Eye (tissue), 1 donor: ENCODE data around the gene VAMP8.
"Not testable (repeated sequence)": the region's sequence is repeated elsewhere in the genome, so short reads cannot be mapped to it uniquely, and the experiment has no call there.

Experiments
- DNase-seq: peaks from one replicate; pipeline ENCODE4 v3.0.0-alpha.2; 2015

VAMP8 gene

DNA sequence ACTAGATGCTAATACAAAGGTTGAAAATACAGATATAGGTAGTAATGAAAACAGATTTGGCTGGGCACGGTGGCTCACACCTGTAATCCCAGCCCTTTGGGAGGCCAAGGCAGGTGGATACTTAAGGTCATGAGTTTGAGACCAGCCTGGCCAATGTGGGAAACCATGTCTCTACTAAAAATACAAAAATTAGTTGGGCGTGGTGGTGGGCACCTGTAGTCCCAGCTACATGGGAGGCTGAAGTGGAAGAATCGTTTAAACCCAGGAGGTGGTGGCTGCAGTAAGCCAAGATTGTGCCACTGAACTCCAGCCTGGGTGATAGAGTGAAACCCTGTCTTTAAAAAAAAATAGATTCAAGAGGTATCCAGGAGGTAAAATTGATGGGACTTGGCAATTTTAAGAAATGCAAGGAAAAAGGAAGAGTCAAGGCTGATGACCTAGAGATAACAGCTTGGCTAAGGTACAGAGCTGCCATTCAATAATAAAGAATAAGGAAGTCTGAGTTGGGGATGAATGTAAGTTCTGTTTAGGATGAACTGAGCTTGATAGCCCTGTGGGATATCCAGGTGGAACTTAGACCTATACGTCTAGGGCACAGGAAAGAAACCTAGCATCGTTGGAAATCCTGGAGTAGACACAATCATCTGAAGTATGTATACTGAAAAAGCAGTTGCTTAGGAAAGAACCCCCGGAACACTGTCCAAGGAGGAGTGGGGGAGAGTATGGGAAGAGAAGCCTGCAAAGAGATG, 29.4 kb upstream of the VAMP8 start:
- DNase-seq = no peak

DNA sequence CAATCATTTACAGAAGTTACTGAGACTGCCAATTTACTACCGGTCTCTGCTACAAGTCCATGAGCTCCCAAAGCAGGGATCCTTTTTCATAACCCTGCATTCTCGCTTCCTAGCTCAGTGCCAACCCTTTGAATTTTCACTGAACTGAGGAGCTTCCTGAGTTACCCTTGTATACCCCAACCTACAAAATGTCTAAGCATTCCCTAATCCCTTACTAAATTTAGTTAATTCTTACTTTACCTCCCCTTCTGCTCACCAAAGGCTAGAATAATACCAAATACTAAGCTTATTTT, 28.8 kb upstream of the VAMP8 start:
- no peak for DNase-seq

DNA sequence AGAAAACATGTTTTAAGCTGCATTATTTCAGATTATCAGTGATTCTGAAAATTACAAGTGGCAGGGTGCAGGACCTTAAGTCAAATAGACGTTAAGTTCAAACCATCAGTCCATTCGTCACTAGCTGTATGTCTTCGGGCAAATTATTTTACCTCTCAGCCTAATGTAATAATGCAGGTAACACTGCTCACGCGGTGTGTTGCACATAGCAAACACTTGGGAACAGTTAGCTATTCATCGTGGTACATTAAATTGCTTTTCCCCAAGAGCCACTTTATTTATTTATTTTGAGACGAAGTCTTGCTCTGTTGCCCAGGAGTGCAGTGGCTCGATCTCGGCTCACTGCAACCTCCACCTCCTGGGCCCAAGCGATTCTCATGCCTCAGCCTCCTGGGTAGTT, 28.3 kb upstream of the VAMP8 start:
- DNase-seq = no peak

DNA sequence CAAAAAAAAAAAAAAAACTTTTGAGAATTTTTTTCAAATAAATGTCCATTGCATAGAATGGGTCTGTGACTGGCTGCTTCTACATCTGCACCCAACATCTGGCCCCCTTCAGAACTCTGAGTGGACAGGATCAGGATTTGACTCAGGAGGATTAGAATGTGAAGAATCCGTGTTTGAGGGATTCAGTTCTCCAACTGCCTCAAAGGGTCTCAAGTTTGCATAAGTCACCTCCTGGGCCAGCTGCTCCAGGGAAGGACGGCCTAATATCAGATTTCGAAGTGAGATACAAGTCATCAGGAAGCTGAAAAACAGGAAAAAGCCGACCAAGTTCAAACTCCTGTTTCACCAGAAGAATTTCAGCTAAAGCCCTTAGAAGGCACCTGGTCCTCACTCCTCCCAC, 27.6 kb upstream of the VAMP8 start:
- no peak for DNase-seq

DNA sequence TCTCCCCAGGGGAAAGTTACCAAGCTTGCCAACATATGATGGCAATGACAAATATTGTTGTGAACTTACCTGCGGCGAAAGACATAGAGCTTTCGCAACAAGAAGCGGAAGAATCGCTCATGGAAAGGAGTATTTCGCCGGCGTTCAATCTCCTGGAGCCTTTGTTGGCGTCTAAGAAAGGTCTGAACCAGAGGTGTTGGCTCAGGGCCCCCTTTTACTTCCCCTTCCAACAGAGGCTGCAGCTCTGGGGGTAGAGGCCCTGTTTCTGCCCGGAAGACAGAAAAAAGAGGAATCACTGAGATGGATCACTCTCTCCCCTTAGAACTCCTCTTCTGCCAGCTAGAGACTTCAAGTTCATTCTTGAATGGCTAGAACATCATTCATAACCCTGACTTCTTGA, 26.9 kb upstream of the VAMP8 start:
- no peak for DNase-seq

DNA sequence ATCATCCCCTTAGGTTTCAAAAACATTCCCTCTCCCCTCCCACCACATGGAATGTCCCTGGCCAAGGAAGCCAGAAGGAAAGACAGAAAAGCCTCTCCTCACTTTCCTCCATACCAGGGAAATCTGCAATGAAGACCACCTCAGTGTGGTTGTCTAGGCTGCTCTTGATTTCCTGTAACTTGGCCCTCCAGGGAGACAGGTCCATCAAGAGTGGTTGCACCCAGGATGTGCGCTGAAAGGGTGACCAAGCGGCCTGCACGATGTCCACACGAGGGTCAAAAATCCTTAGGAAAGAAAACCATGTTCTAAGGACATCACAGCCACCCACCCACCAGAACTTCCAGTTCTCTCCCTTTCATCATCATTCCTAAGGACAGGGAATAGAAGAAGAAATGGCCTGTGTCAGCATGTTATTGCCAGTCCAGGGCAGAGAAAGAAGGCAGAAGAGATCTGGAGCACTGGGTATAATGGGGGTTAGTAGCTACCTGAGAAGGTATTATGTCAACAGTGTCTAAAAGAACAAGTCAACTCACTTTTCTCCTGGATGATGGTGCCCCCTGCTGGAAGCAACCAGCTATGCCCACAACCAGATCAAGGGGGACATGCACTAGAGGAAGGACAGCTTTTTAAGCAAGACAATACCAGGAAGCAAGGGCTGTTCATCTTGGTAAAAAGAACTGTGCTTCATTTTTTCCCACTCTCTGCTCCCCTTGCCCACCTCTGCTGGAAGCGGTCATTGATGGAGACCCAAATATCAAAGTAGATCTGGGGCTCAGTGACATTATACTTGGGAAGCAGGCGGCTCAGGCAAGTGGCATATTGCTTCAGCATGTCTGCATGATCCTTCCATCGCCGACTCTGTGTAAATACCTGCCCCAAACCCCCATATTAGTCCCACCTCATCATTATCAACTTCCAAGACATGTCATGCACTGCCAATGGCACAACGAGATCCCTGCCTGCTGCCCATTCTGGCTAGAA, 25.4 kb upstream of the VAMP8 start:
- peak; percentile 94 for DNase-seq

DNA sequence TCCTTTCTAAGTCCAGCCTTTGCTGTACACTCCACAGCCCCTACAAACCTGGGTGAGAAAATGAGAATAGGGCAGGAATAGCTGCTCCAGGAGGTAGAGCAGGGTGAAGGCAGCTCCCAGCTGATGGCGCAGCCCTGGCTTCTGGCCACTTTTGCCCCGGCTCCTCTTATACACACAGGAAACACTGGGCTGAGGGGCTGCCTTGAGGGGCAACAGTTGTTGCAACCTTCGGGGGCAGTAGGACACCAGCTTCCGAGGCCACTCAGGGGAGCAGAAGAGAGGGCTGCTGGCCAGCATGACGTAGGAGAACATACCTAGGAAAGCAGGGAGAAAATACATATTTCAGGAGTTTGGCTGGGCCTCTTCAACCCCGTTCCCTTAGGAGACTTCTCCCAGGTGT, 24.2 kb upstream of the VAMP8 start:
- DNase-seq = no peak

DNA sequence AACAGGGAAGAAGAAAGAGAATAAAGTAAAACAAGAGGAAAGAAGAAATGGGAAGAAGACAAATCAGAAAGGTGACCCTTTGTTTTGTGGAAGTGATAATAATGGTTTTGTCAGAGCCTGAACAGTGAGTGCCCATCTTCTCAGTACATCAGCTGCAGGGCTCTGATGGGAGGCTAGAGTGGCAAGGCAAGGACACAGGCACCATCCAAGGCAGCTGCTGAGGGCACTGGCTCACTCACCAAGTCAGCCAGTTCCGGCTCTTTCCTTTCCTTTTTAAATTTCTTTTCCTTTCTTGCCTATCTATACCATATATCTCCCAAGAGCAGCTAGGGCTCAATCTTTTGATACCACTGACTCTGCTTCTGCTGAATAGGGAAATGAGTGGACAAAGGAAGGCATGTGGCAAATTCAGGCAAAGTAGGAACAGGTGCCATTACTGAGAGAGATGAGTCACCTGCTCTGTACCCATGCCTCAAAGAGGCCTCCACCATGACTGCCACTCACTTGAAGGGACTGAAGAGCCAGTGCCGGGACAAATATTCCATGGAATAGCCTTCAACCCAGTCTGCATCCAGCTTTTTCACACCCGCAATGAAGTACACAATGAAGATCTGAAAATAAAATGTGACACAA, 22.3 kb upstream of the VAMP8 start:
- no peak for DNase-seq

DNA sequence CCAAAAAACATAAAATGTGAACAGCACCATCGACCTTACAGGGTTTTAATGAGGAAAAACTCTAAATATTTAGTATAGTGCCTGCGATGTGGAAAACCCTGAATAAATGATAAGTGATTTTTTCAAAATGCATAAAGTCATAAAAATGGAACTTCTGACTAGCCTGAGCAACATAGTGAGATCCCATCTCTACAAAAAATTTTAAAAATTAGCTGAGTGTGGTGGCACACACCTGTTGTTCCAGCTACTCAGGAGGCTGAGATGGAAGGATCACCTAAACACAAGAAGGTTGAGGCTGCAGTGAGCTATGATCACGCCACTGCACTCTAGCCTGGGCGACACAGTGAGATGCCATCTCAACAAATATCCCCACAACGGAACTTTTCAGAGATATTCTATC, 20.3 kb upstream of the VAMP8 start:
- DNase-seq = no peak

DNA sequence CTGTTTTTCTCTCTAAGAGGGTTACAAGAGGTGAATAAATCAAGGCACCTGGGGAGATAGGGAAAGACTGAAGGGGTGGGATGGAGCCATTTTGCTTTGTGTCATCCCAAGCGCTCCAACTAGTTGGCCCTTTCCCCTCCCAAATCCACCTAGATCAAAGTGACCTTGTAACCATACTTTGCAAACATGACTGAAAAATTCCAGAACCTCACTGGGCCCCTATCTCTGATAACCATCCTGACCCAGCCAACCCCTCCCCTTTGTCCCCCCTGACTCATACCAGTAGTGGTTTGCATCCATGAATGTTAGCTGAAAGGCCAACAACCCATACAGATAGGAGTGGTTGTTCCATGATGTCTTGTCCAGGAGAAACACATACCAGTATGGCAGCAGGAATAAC, 19.2 kb upstream of the VAMP8 start:
- no peak for DNase-seq

DNA sequence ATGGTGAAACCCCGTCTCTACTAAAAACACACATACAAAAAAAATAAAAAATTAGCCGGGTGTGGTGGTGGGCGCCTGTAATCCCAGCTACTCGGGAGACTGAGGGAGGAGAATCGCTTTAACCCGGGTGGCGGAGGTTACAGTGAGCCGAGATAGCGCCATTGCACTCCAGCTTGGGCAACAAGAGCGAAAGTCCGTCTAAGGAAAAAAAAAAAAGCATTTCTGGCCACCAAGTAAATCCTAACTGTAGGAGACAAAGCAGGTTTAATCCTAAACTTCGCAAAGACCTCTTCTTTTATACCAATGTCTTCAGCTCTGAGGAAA, 17.0 kb upstream of the VAMP8 start:
- not testable (repeated sequence) for DNase-seq

DNA sequence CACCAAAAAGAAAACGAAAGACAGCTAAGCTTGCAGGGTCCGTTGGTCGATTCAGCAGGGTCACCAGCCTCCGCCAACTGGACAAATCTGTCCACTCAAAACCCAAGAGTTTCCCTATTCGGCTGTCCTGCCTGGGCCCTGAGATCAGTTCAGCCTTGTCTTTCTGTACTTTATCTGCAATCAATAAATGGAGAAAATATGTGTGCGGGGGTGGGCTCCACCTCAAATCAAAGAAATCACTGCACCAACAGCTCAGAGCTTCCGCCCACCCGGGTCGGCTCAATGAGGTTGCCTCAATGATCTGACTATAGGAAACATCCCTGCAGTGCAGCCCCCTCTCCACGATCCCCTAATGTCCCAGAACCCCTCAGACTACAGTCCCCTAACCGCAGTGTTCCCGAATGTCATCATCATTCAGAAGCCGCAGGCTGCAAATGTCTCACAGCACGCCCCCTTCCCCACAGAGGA, 16.5 kb upstream of the VAMP8 start:
- no peak for DNase-seq

DNA sequence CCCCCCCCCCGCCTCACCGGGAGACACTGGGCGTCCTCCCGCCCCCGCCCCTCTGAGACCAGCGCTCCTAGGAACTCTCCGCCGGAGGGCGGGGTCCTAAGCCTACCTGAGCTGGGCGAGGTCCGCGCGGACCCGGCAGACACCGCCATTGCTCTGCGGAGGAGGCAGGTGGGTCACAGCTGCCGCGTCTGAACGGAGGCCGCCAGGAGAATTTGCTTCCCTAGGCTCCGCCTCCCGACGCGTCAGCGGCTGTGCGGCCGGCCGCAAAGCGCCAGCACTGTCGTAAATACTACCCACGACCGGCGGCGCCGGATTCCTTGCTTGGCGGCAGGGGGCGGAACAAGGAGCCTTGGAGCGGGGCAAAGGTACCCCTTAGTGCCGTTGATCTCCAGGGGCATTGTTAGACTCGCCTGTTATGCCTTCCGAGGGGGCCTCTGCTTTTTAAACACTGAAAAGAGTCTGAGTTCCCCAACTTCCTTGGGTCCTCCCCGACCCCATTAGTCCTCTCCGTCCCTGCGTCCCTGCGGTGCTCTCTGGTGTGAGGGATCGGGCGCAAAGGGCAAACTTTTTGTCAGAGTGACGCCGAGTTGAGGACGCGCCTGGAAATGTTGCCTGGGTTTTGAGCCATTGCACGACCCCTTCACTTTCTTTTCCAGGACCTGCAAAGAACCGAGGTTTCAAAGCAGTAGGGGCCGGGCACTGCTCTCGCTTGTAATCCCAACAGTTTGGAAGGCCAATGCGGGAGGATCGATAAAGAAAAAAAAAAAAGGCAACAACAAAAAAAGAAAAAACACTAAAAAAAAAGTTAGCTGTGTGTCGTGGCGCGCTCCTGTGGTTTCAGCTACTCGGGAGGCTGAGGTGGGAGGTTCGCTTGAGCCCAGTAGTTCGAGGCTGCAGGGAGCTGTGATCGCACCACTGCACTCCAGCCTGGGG, 15.8 kb upstream of the VAMP8 start, which contains the start of gene GGCX:
Gene GGCX (minus strand): TSS at position 214 of the 933 bp plus-strand sequence. CDS start 65 bp downstream, at position 149.
- DNase-seq = peak; percentile 98

DNA sequence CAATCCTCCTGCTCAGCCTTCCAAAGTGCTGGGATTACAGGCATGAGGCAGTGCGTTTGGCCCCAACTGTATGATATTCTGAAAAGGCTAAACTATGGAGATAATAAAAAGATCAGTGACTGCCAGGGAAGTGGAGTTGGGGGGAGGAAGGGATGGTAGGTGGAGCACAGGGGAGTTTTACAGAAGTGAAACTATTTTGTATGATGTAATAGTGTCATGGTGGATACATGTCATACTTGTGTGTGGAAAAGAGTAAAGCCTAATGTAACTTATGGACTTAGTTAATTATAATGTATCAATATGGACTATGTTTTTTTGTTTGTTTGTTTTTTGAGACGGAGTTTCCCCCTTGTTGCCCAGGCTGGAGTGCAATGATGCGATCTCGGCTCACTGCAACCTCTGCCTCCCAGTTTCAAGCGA, 13.2 kb upstream of the VAMP8 start:
- no peak for DNase-seq

DNA sequence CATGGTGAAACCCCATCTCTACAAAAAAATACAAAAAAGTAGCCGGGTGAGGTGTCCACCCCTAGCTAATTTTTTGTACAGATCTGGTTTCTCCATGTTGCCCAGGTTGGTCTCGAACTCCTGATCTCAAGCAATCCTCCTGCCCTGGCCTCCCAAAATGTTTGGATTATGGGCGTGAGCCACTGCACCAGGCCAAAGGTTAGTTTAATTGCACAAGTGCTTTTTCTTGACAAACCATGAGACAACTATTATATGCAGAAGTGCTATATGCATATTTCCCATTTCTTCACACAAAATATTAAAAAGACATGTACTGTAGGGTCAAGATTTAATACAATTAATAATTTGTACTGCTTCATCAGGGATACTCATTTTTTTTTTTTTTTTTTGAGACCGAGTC, 11.1 kb upstream of the VAMP8 start:
- DNase-seq = no peak

DNA sequence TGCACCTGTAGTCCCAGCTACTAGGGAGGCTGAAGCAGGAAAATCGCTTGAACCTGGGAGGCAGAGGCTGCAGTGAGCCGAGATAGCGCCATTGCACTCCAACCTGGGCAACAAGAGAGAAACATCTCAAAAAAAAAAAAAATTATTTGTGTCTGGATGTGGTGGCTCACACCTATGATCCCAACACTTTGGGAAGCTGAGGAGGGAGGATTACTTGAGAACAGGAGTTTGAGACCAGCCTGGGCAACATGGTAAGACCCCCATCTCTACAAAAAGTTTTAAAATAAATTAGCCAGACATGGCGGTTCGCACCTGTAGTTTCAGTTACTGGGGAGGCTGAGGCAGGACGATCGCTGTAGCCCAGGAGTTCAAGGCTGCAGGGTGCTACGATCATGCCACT, 1.6 kb upstream of the VAMP8 start:
- no peak for DNase-seq

DNA sequence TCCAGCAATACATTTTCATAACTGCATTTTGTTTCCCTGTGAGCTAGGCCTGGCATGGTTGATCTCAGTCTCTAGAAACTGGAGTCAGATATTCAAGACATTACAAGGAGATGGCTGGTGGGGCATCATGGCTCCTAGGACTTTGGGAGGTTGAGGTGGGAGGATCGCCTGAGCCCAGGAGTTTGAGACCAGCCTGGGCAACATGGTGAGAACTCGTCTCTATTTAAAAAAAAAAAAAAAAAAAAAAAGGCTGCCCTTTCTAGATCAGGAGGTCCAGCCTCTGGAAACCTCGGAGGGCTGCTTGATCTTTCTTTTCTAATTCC, 362 bp upstream of the VAMP8 start:
- no peak for DNase-seq

DNA sequence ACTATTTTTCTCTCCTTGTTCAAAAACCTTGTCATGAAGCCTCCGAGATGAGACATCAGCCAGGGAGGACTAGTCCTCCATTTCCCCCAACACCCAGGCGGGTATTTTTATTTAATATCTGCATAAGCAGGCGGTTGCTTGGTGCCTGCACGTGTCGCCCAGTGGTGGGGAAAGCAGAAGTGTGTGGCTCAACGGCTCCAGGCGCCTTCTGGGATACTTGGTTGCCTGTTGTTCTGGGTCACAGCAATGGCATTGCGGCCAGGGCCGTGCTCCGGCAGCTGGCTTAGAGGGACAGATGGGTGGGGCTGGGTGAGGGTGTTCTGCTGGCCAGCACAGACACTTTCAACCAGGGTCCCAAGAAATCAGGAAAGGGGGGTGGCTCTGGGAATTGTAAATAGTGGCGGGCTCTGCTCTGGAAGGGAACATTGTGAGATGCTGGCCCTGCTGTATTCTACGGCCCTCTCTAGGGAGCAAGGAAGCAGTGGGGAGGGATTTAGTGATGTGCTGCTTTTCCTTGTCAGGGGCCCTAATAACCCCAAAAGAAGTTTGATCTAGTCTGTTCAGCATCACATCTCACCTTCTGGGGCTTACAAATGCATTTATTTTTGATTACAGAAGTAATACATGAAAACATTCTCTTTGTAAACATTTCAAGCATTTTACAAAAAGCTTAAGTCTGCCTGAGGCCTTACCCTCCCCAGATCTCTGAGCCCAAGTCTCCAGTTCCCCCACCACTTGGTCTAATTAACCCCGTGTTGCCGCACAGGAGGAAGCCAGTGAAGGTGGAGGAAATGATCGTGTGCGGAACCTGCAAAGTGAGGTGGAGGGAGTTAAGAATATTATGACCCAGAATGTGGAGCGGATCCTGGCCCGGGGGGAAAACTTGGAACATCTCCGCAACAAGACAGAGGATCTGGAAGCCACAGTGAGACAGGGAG, 1.1 kb downstream of the VAMP8 start:
- DNase-seq = peak; percentile 33

DNA sequence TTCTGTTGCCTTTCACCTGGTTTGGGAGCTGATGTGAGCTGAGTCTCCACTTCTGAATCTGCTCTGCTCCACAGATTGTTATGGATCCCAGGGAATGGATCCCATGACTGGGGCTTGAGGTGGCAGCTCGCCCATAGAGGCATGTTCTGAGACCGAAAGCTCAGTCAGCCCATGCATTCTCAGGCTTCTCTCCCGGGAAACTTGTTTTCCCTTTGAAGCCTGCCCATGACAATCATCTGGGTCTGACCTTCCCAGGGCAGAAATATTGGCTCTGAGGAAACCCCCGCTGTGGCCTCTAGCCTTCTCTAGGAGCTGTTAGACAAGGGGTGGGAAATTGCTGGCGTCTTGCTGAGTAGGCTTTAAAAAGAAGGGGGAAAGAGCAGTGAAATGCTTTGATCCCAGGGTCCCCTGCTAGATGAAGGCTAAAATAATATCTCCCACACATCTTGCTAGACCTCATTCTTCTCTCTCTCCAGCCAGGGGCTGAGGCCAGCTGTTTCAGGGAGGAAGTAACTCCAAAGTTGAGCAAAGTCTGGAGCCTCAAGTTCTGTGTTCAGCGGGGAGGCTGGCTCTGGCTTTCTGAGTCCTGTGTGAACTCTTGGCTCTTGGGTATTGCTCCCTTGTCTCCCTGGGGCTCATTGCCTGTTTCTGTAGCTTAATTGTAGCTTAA, 2.0 kb downstream of the VAMP8 start:
- DNase-seq = peak; percentile 60

DNA sequence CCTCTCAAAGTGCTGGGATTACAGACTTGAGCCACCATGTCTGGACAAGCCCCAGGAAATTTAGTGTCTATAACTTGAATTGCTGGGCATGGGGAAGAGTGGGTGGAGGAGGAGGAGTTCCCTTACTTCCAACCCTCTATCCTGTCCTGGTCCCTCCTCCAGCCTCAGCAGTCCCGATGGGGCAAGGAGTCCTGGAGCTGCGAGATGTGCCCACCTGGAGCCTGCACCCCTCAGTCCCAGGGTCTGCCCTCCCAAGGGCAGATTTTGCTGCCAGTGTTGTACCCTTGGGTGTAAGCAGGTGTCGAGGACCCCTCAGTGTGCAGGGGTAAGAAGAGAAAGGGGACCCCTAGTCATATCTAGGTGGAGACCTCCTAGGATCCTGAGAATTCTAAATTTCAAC, 2.8 kb downstream of the VAMP8 start:
- DNase-seq = no peak

DNA sequence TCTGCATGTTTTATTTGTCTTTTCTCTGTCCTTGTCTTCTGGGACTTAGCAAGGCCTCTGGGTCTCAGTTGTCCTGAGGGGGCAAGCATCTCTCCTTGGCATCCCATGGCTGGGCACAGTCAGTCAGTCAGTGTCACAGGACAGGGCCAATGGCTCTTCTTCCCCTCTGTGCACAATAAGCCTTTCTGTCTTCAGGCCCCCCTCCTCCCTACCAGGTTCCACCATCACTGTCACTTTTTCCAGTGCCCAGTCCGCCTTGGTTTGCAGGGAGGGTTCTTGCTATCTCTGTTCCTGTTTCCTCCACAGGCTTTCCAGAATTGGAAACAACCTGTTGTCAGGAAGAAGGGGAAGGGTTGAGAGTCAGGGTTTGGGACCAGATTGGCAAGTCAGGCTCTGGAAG, 5.1 kb downstream of the VAMP8 start:
- no peak for DNase-seq
